GM12872 (cell line): Measurements from ENCODE around the gene AK8.

ENCODE experiments used
- CTCF ChIP-seq: IDR thresholded peaks from 3 replicates; pipeline ENCODE4 v1.5.1; 2011; ENCODE audit warnings: low read depth, mild to moderate bottlenecking, low read length, moderate library complexity; ENCODE audit not compliant: insufficient read depth

AK8 gene

GRCh38 chr9:132791699-132792240 lies 86.3 kb downstream of the AK8 start:
- TF ChIP-seq CTCF, result no peak

- TF ChIP-seq CTCF, result no peak
Measured at GRCh38 chr9:132789719-132790118, 88.4 kb downstream of the AK8 start.

- TF ChIP-seq CTCF, result no peak
Measured at GRCh38 chr9:132788378-132788777, 89.7 kb downstream of the AK8 start.

- no peak for TF ChIP-seq CTCF
Measured at GRCh38 chr9:132787748-132788159, 90.3 kb downstream of the AK8 start.

GRCh38 chr9:132784286-132784830 lies 93.7 kb downstream of the AK8 start:
- TF ChIP-seq CTCF, result no peak

- TF ChIP-seq CTCF, result no peak
Measured at GRCh38 chr9:132783006-132783405, 95.1 kb downstream of the AK8 start.

- no peak for TF ChIP-seq CTCF
Measured at GRCh38 chr9:132782037-132782436, 96.0 kb downstream of the AK8 start.
